CD8-positive, alpha-beta memory T cell (primary cell): ENCODE measurements around the gene CDYL2. TPM values are rescaled to one million over a fixed set of nuclear protein-coding genes. Genes with fewer than 3 reads are reported as not detected.

Source experiments
- CTCF ChIA-PET: fragments of 350-600 bp; sonication (Branson Sonifier 250); formaldehyde crosslinking; loops from one replicate; lab custom pipeline; 2021; ENCODE audit warnings: antibody characterized with exemption; lab: Charles Lee
- POLR2A ChIA-PET: fragments of 350-600 bp; sonication (Branson Sonifier 250); formaldehyde crosslinking; loops from one replicate; lab custom pipeline; 2021; ENCODE audit warnings: antibody characterized with exemption; lab: Charles Lee
- DNase-seq, 5 donors: peaks; one replicate each; pipeline versions ENCODE4 v3.0.0 to v3.0.0-alpha.2; 2020 to 2022; ENCODE audit warnings: mixed read lengths in 1 of 5
- H3K27ac ChIP-seq: one replicate; pipeline ENCODE4 v1.7.0; 2013; ENCODE audit warnings: low read depth, mild to moderate bottlenecking, low read length, moderate library complexity
- H3K27me3 ChIP-seq: 2 replicates; pipeline ENCODE4 v1.7.0; 2013; ENCODE audit warnings: low read length, mild to moderate bottlenecking; ENCODE audit not compliant: insufficient read depth, poor library complexity, severe bottlenecking
- H3K36me3 ChIP-seq: 2 replicates; pipeline ENCODE4 v1.7.0; 2013; ENCODE audit warnings: mild to moderate bottlenecking, low read length, moderate library complexity; ENCODE audit not compliant: insufficient read depth
- H3K4me1 ChIP-seq: 2 replicates; pipeline ENCODE4 v1.7.0; 2013; ENCODE audit warnings: mild to moderate bottlenecking, low read length, moderate library complexity; ENCODE audit not compliant: insufficient read depth
- H3K4me3 ChIP-seq: 2 replicates; pipeline ENCODE4 v1.7.0; 2013; ENCODE audit warnings: mild to moderate bottlenecking, low read length
- H3K9me3 ChIP-seq: 2 replicates; pipeline ENCODE4 v1.7.0; 2013; ENCODE audit warnings: mild to moderate bottlenecking, low read length
- H3K27ac Mint-ChIP-seq, 8 donors: one replicate each; pipeline ENCODE4 v1.8.0; 2020 to 2021; ENCODE audit warnings: mixed read lengths in 8 of 8, mild to moderate bottlenecking in 6 of 8, inconsistent platforms in 3 of 8, moderate library complexity in 3 of 8
- H3K27me3 Mint-ChIP-seq, 2 donors: one replicate each; pipeline ENCODE4 v1.8.0; 2020 to 2021; ENCODE audit warnings: mixed read lengths in 2 of 2, mild to moderate bottlenecking in 1 of 2, moderate library complexity in 1 of 2
- H3K36me3 Mint-ChIP-seq, 3 donors: one replicate each; pipeline ENCODE4 v1.8.0; 2020 to 2021; ENCODE audit warnings: mixed read lengths in 3 of 3, inconsistent platforms in 1 of 3, mild to moderate bottlenecking in 1 of 3
- H3K4me1 Mint-ChIP-seq, 3 donors: one replicate each; pipeline ENCODE4 v1.8.0; 2020 to 2021; ENCODE audit warnings: mixed read lengths in 3 of 3, inconsistent platforms in 1 of 3, mild to moderate bottlenecking in 1 of 3
- H3K4me3 Mint-ChIP-seq, 7 donors: one replicate each; pipeline ENCODE4 v1.8.0; 2020 to 2021; ENCODE audit warnings: mixed read lengths in 7 of 7, mild to moderate bottlenecking in 6 of 7, moderate library complexity in 4 of 7, inconsistent platforms in 2 of 7
- H3K9me3 Mint-ChIP-seq, 5 donors: one replicate each; pipeline ENCODE4 v1.8.0; 2020 to 2022; ENCODE audit warnings: mixed read lengths in 5 of 5, mild to moderate bottlenecking in 3 of 5, moderate library complexity in 2 of 5, inconsistent platforms in 1 of 5
- polyA plus RNA-seq: library from polyadenylated mRNA; unstranded; fragments of 300-500 nt; fragmentation: Illumina TruSeq; gene quantifications from one replicate; pipeline ENCODE4 v1.2.3, GENCODE V29; 2021
- total RNA-seq, 2 experiments: library from RNA; stranded (reverse); gene quantifications; one replicate each; pipeline ENCODE4 v1.2.3, GENCODE V29; 2021

Gene CDYL2
- total and polyA plus RNA-seq, 3 experiments from 2014 or later = 3.8 to 42.0 (median 40.6) TPM

DNA sequence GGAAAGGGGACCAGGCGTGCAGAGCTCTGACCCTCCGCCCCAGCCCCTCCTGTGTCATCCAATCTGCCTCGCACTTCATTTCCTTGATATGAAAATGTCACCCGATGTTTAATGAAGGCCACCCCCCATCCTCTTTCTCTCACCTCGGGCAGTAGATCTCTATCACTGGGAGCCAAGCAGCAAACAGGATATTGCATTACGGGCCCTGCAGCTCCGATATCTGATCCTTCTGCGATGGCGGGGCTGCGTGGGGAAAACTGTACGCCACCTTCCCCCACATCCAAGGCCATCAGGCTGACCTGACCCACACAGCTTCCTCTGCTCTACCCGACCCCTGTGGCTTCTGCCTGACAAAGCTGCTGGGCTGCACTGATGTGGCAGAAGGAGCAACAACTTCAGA is 188.7 kb downstream of the CDYL2 start:
- H3K9me3 Mint-ChIP-seq = no peaks in the 10 kb centered on the region
- H3K36me3 Mint-ChIP-seq = peaks cover 0 to 65% (median 19%) of the 10 kb centered on the region in 3 donors
- no peaks in the 10 kb centered on the region for H3K27me3 Mint-ChIP-seq
- CTCF ChIA-PET = no interaction called here
- Histone ChIP-seq H3K9me3 (no peaks in the 10 kb centered on the region), H3K27ac (no peak overlapping the region), H3K36me3 (peaks cover 4% of the 10 kb centered on the region), H3K27me3 (no peaks in the 10 kb centered on the region), H3K4me3 (no peak overlapping the region), H3K4me1 (no peaks in the 10 kb centered on the region)
- POLR2A ChIA-PET = no interaction called here
- no peak for DNase-seq
- no peaks in the 10 kb centered on the region for H3K4me1 Mint-ChIP-seq
- H3K27ac Mint-ChIP-seq = no peak overlapping the region
- no peak overlapping the region for H3K4me3 Mint-ChIP-seq

DNA sequence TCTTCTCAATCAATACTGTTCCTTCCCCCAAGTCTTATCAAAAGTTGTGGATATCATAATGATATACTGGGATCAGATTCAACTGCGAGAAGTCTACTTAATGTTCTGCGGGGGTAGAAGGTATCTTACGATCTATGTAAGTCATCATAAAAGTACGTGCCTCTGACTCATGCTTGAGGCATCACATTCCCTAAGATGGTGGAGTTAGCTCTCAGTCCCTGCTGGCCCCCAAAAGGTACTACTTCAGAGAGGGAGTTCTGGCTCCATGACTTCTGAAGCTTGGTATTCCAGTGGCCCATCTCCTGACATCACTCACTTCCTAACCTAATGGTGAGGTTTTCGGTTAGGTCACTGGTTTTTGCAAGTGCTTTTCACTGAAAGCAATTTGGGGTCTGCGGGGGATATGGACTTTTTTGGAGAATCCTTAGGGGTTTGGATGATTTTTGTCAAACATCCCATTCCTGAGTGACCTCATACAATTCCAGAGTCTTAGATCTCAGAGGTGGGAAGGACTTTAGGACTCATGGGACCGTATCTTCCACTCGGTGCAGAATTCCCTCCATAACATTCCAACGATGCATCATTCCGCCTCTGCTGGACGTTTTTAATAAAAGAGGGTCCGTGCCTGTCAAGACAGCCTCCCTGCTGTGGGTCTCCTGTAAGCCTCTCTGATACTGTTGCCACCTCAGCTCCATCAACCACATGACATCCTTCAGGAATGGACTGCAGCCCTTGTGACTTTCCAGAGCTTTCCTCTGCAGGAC is 189.3 kb downstream of the CDYL2 start:
- H3K36me3 Mint-ChIP-seq = peaks cover 0 to 65% (median 20%) of the 10 kb centered on the region in 3 donors
- ChIA-PET CTCF (no interaction called here), POLR2A (no interaction called here)
- DNase-seq = no peak
- no peak overlapping the region for H3K4me3 Mint-ChIP-seq
- no peaks in the 10 kb centered on the region for H3K27me3 Mint-ChIP-seq
- no peak overlapping the region for H3K27ac Mint-ChIP-seq
- Histone ChIP-seq H3K9me3 (no peaks in the 10 kb centered on the region), H3K4me3 (no peak overlapping the region), H3K27me3 (no peaks in the 10 kb centered on the region), H3K36me3 (peaks cover 3% of the 10 kb centered on the region), H3K4me1 (no peaks in the 10 kb centered on the region), H3K27ac (no peak overlapping the region)
- H3K4me1 Mint-ChIP-seq = no peaks in the 10 kb centered on the region
- H3K9me3 Mint-ChIP-seq = no peaks in the 10 kb centered on the region

DNA sequence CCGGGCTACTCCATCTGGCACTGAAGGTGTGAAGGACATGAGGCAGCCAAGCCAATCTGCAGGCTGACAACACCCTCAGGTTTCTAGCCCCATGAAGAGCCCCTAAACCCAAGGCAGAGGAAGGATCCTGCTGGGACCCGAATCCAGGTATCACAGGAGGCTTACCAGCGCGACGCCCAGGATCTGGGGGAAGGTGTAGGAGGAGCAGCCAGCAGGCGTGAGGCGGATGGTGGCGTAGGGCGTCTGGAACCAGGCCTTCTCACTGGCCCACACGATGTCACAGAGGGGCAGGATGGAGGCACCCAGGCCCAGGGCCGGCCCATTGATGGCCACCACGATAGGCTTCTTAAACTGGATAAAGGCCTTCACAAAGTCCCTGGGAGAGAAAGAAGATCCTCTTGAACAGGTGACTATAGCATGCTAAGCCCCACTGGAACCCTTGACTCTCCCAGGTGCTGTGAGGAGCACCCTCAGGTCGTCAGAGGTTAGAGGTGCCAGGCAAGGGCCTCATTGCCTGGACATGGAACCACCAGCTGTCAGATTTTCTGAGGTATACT is 191.9 kb downstream of the CDYL2 start:
- Mint-ChIP-seq H3K9me3 (no peaks in the 10 kb centered on the region), H3K27me3 (no peaks in the 10 kb centered on the region), H3K4me1 (peaks cover 0 to 3% (median 3%) of the 10 kb centered on the region in 3 donors), H3K4me3 (no peak overlapping the region), H3K27ac (no peak overlapping the region), H3K36me3 (peaks cover 0 to 68% (median 21%) of the 10 kb centered on the region in 3 donors)
- DNase-seq = no peak
- Histone ChIP-seq H3K9me3 (no peaks in the 10 kb centered on the region), H3K36me3 (no peaks in the 10 kb centered on the region), H3K27me3 (no peaks in the 10 kb centered on the region), H3K4me1 (no peaks in the 10 kb centered on the region), H3K4me3 (no peak overlapping the region), H3K27ac (no peak overlapping the region)
- ChIA-PET CTCF (no interaction called here), POLR2A (no interaction called here)

DNA sequence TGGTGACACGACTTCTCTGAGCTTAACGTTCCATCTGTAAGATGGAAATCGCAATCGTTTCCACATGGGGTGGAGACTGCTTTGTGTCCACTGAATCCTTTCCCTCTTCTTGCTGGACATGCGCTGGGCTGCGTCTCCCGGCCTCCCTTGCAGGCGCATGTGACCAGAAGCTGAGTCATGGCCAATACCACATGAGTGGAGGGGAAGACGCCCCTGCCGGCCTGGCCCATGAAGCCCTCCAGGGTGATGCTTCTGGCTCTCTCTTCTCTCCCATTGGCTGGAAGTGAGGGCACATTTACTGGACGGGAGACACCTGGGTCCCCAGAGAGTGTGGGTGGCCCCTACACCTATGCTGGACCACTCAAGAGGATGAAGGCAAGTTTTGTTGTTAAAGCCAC is 192.5 kb downstream of the CDYL2 start:
- H3K27ac Mint-ChIP-seq = no peak overlapping the region
- H3K27ac ChIP-seq = no peak overlapping the region
- peaks cover 3 to 9% (median 3%) of the 10 kb centered on the region in 3 donors for H3K4me1 Mint-ChIP-seq
- H3K27me3 ChIP-seq = no peaks in the 10 kb centered on the region
- peaks cover 0 to 70% (median 23%) of the 10 kb centered on the region in 3 donors for H3K36me3 Mint-ChIP-seq
- POLR2A ChIA-PET = no interaction called here
- H3K4me3 ChIP-seq = no peak overlapping the region
- no peaks in the 10 kb centered on the region for H3K4me1 ChIP-seq
- H3K27me3 Mint-ChIP-seq = no peaks in the 10 kb centered on the region
- DNase-seq = no peak
- H3K9me3 Mint-ChIP-seq = peaks cover 0 to under 1% (median 0%) of the 10 kb centered on the region in 5 donors
- H3K9me3 ChIP-seq = no peaks in the 10 kb centered on the region
- CTCF ChIA-PET = no interaction called here
- H3K4me3 Mint-ChIP-seq = no peak overlapping the region
- H3K36me3 ChIP-seq = no peaks in the 10 kb centered on the region

DNA sequence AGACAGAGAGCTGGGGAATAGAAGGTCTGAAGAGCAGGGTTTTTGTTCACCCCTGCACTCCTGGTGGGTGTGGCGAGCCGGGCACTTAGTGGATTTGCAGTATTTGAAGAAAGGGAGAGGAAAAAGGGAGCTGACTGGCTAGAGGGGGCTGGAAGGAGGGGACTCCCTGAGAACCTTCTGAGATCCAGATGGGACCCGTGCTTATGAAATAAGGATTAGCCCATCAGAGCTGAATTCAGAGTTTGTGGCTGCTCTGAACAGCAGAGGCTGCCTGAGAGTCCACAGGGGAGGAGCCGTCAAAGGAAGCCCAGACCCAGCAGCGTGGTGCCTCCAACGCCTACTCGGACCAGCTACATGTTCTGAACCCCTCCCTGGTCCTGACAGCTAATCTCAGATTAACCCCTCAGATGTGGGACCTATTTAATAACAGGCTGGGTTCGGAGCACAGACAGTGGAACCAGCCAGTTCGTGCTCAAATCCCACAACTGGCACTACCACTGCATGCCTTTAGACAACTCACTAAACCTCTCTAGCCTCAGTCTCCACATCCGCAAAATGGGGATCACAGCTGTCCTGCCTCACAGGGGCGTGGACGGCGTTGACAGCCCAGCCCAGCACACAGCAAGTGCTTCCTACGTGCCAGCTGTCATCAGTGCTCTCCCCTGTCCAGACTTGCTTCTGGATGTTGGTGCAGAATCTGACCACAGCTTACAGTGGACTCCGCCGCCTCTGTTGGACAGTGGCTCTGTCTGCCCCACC is 193.0 kb downstream of the CDYL2 start:
- no peak overlapping the region for H3K4me3 Mint-ChIP-seq
- Histone ChIP-seq H3K27ac (no peak overlapping the region), H3K4me3 (no peak overlapping the region), H3K9me3 (no peaks in the 10 kb centered on the region), H3K27me3 (no peaks in the 10 kb centered on the region), H3K4me1 (peaks cover 5% of the 10 kb centered on the region), H3K36me3 (no peaks in the 10 kb centered on the region)
- ChIA-PET POLR2A (interaction anchor here (0.5 kb wide), 1 partner anchor 213 kb away, joined by 3 read pairs; no protein-coding TSS in a partner anchor), CTCF (no interaction called here)
- DNase-seq = no peak
- no peaks in the 10 kb centered on the region for H3K27me3 Mint-ChIP-seq
- H3K9me3 Mint-ChIP-seq = peaks cover 0 to 7% (median 0%) of the 10 kb centered on the region in 5 donors
- H3K36me3 Mint-ChIP-seq = peaks cover 2 to 72% (median 26%) of the 10 kb centered on the region in 3 donors
- H3K27ac Mint-ChIP-seq = no peak overlapping the region
- H3K4me1 Mint-ChIP-seq = peaks cover 9 to 15% (median 9%) of the 10 kb centered on the region in 3 donors

DNA sequence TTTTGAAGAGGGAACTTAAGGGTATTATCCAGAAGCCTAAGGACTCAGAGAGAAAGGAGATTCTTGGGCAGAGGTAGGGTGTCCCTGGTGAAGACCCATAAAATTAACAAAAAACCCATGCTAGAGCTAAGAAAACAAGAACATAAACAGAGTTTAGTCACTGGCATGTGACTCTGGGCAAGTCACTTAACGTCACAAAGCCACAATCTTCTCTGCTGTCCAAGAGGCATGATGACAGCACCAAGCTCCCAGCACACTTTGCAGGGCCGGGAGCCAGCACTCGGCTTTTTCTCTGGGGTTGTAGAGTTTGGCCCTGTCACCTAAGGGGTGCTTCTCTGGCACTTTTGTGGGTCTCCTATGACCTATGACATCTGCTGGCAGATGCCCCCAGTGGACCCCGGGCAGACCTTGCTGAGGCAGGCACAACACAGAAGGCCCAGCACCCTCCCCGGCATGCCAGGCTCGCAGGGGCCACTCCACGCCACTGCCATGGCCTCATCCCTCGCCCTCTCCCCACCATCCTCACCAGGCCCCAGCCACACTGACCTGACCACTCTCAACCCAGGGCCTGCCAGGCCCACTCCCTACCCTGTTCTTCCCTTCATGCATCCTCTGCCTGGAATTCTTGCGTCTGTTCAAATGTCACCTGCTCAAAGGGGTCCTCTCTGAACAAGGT is 193.8 kb downstream of the CDYL2 start:
- no peak for DNase-seq
- H3K27ac ChIP-seq = no peak overlapping the region
- H3K9me3 ChIP-seq = no peaks in the 10 kb centered on the region
- no peak overlapping the region for H3K4me3 Mint-ChIP-seq
- peaks cover 4 to 69% (median 28%) of the 10 kb centered on the region in 3 donors for H3K36me3 Mint-ChIP-seq
- ChIA-PET POLR2A (no interaction called here), CTCF (interaction anchor here (1.3 kb wide), 1 partner anchor 9 kb away, joined by 3 read pairs; no protein-coding TSS in a partner anchor)
- H3K27me3 ChIP-seq = no peaks in the 10 kb centered on the region
- H3K4me1 ChIP-seq = peaks cover 11% of the 10 kb centered on the region
- no peaks in the 10 kb centered on the region for H3K27me3 Mint-ChIP-seq
- no peak overlapping the region for H3K27ac Mint-ChIP-seq
- H3K9me3 Mint-ChIP-seq = peaks cover 0 to 7% (median 0%) of the 10 kb centered on the region in 5 donors
- H3K36me3 ChIP-seq = no peaks in the 10 kb centered on the region
- no peak overlapping the region for H3K4me3 ChIP-seq
- H3K4me1 Mint-ChIP-seq = peaks cover 12 to 21% (median 12%) of the 10 kb centered on the region in 3 donors

DNA sequence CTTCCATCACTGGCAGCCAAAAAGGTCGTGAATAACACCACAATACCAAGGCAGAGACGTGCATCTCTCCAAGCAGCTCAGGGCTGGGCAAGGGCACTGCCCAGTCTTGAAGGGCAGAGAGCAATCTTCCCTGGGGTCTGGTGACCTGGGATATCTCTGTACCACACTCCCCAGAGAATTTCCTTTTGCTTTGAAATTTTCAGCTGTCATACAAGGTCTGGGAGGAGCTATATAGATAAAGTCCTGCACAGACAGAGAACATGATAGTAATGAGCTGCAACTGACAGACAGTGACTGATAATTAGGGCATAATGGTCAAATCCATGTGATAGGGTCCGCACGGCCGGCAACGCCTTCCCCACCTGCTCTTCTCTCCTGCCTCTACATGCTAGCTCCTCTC is 195.5 kb downstream of the CDYL2 start:
- Histone ChIP-seq H3K27ac (no peak overlapping the region), H3K36me3 (no peaks in the 10 kb centered on the region), H3K4me3 (no peak overlapping the region), H3K9me3 (no peaks in the 10 kb centered on the region), H3K4me1 (peaks cover 11% of the 10 kb centered on the region), H3K27me3 (no peaks in the 10 kb centered on the region)
- ChIA-PET CTCF (no interaction called here), POLR2A (no interaction called here)
- no peak for DNase-seq
- H3K27me3 Mint-ChIP-seq = no peaks in the 10 kb centered on the region
- H3K36me3 Mint-ChIP-seq = peaks cover 4 to 72% (median 32%) of the 10 kb centered on the region in 3 donors
- peaks cover 12 to 23% (median 12%) of the 10 kb centered on the region in 3 donors for H3K4me1 Mint-ChIP-seq
- H3K4me3 Mint-ChIP-seq = no peak overlapping the region
- no peak overlapping the region for H3K27ac Mint-ChIP-seq
- H3K9me3 Mint-ChIP-seq = peaks cover 0 to 7% (median 0%) of the 10 kb centered on the region in 5 donors
